A673 (cell line): ENCODE measurements around the gene NHEJ1. TPM values are rescaled to one million over a fixed set of nuclear protein-coding genes. Genes with fewer than 3 reads are reported as not detected.

Experiments
- BruUV-seq: library from RNA; stranded (reverse); fragments of 400-500 nt; replicated peaks from 2 replicates; lab custom pipeline; 2021; lab: Mats Ljungman, UMichigan
- CTCF ChIA-PET: fragments of 300-600 bp; sonication (Branson Sonifier 250); formaldehyde crosslinking; loops from one replicate; lab custom pipeline; 2022; ENCODE audit warnings: antibody characterized with exemption; lab: Charles Lee
- POLR2A ChIA-PET: fragments of 300-600 bp; sonication (Branson Sonifier 250); formaldehyde crosslinking; loops from one replicate; lab custom pipeline; 2022; ENCODE audit warnings: antibody characterized with exemption; ENCODE audit not compliant: low non-redundant PET; lab: Charles Lee
- DNase-seq: peaks from one replicate; pipeline ENCODE4 v3.0.0-alpha.2; 2015; ENCODE audit warnings: low spot score
- H3K27ac ChIP-seq: fragments of 200-600 bp; sonication (generic); 2 replicates; pipeline ENCODE4 v1.5.1; 2016; ENCODE audit warnings: mixed run types, low read depth, mild to moderate bottlenecking, mixed read lengths, antibody characterized with exemption, low read length; ENCODE audit not compliant: poor library complexity, severe bottlenecking
- H3K27me3 ChIP-seq: fragments of 200-600 bp; sonication (generic); replicated peaks from 2 replicates; pipeline ENCODE4 v1.6.1; 2017; ENCODE audit warnings: mixed run types, low read depth, mild to moderate bottlenecking, mixed read lengths, antibody characterized with exemption, low read length; ENCODE audit not compliant: insufficient read depth, poor library complexity
- H3K36me3 ChIP-seq: fragments of 200-600 bp; sonication (generic); 2 replicates; pipeline ENCODE4 v1.6.1; 2016; ENCODE audit warnings: mixed run types, mild to moderate bottlenecking, mixed read lengths, antibody characterized with exemption, low read length; ENCODE audit not compliant: insufficient read depth, poor library complexity, severe bottlenecking
- H3K4me1 ChIP-seq: fragments of 200-600 bp; sonication (generic); 2 replicates; pipeline ENCODE4 v1.6.1; 2017; ENCODE audit warnings: mixed run types, mild to moderate bottlenecking, mixed read lengths, antibody characterized with exemption, low read length; ENCODE audit not compliant: insufficient read depth, poor library complexity, severe bottlenecking
- H3K4me3 ChIP-seq: fragments of 200-600 bp; sonication (generic); 2 replicates; pipeline ENCODE4 v1.5.1; 2016; ENCODE audit warnings: low read depth, mixed run types, mild to moderate bottlenecking, mixed read lengths, low read length; ENCODE audit not compliant: poor library complexity, severe bottlenecking
- H3K9me3 ChIP-seq: fragments of 200-600 bp; sonication (generic); 2 replicates; pipeline ENCODE4 v1.6.1; 2016; ENCODE audit warnings: mixed run types, low read depth, mild to moderate bottlenecking, mixed read lengths, antibody characterized with exemption, low read length; ENCODE audit not compliant: poor library complexity, severe bottlenecking
- EZH2 ChIP-seq: fragments of 200-600 bp; sonication (generic); IDR thresholded peaks from 2 replicates; pipeline ENCODE4 v1.6.1; 2017; ENCODE audit warnings: borderline replicate concordance, low read depth, mild to moderate bottlenecking, mixed read lengths, antibody characterized with exemption, low read length; ENCODE audit not compliant: poor library complexity, severe bottlenecking
- intact Hi-C: fragments of 100-400 bp; cut with micrococcal nuclease; formaldehyde crosslinking; loops from one replicate; pipeline ENCODE4 v1.10.0; 2022; ENCODE audit not compliant: unreplicated experiment
- total RNA-seq: library from RNA; stranded (reverse); gene quantifications from 2 replicates; pipeline ENCODE4 v1.2.3, GENCODE V29; 2021
- TF ChIP-seq, protein P1 (sequence below): fragments of 300-800, 200-600 bp; sonication (generic); conservative IDR thresholded peaks from 2 replicates; pipeline ENCODE4 v1.5.1; 2017; ENCODE audit warnings: low read depth, mild to moderate bottlenecking, antibody characterized with exemption, low read length, moderate library complexity, mixed read lengths

The NHEJ1 gene
- total RNA-seq, 1 experiment from 2014 or later: 18.0 TPM

GRCh38 chr2:219125225-219125885 is 35.3 kb downstream of the NHEJ1 start:
- intact Hi-C loops: loop anchor here (10.0 kb wide), 1 partner anchor 251 kb away; no protein-coding TSS in a partner anchor
- ChIA-PET POLR2A (no interaction called here), CTCF (no interaction called here)
- BruUV-seq: no TSS peak
- Histone ChIP-seq H3K27me3 (no peaks in the 10 kb centered on the region), H3K4me3 (no peak overlapping the region), H3K36me3 (no peaks in the 10 kb centered on the region), H3K9me3 (no peaks in the 10 kb centered on the region), H3K27ac (no peak overlapping the region), H3K4me1 (peaks cover 21% of the 10 kb centered on the region)
- TF ChIP-seq EZH2: no peak
- TF ChIP-seq, protein P1, sequence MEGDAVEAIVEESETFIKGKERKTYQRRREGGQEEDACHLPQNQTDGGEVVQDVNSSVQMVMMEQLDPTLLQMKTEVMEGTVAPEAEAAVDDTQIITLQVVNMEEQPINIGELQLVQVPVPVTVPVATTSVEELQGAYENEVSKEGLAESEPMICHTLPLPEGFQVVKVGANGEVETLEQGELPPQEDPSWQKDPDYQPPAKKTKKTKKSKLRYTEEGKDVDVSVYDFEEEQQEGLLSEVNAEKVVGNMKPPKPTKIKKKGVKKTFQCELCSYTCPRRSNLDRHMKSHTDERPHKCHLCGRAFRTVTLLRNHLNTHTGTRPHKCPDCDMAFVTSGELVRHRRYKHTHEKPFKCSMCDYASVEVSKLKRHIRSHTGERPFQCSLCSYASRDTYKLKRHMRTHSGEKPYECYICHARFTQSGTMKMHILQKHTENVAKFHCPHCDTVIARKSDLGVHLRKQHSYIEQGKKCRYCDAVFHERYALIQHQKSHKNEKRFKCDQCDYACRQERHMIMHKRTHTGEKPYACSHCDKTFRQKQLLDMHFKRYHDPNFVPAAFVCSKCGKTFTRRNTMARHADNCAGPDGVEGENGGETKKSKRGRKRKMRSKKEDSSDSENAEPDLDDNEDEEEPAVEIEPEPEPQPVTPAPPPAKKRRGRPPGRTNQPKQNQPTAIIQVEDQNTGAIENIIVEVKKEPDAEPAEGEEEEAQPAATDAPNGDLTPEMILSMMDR: no peak
- DNase-seq: no peak

DNA sequence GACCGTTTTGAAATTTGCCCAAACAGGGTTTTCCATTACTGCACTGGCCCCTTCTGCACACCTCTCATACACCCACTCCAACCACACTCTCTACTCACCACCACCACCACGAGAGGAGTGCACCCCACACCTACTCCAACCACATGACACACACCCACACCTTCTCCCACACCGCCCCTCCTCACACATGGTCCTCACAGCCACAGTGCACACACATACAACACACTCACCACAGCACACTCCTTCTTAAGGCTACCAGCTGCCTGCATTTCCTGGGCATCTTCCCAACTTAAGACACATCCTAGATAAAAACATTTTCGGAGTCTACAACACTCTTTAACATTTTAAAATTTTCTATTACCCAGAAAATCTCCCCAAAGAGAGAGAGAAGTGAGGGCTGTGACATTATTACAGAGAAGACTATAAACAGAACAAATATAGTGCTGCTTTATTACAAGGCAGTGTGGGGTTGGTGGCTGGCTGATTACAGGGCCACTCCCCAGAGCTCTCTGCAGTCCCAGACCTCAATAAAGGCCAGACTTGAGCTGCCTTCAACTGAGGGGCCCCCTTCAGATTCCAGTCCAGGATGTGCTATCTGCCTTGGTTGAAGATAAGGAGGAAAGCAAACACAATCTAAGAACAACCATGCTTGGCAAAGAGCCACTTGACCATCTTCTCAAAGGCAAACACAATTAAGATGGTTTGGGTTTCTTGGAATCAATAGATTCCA is 36.1 kb downstream of the NHEJ1 start:
- Histone ChIP-seq H3K27me3 (no peaks in the 10 kb centered on the region), H3K36me3 (no peaks in the 10 kb centered on the region), H3K9me3 (no peaks in the 10 kb centered on the region), H3K4me1 (peaks cover 21% of the 10 kb centered on the region), H3K27ac (no peak overlapping the region), H3K4me3 (no peak overlapping the region)
- TF ChIP-seq, protein P1: no peak
- TF ChIP-seq EZH2: no peak
- intact Hi-C loops: loop anchor here (10.0 kb wide), 1 partner anchor 250 kb away; no protein-coding TSS in a partner anchor
- CTCF ChIA-PET: no interaction called here
- DNase-seq: no peak
- POLR2A ChIA-PET: no interaction called here
- BruUV-seq: no TSS peak

- no peak for TF ChIP-seq EZH2
- TF ChIP-seq, protein P1: no peak
- no peak overlapping the region for H3K4me3 ChIP-seq
- H3K36me3 ChIP-seq: no peaks in the 10 kb centered on the region
- H3K27ac ChIP-seq: no peak overlapping the region
- POLR2A ChIA-PET: no interaction called here
- no peak for DNase-seq
- H3K4me1 ChIP-seq: peaks cover 21% of the 10 kb centered on the region
- H3K9me3 ChIP-seq: no peaks in the 10 kb centered on the region
- CTCF ChIA-PET: interaction anchor here (0.7 kb wide), 1 partner anchor 94 kb away, joined by 3 read pairs; no protein-coding TSS in a partner anchor
- BruUV-seq: no TSS peak
- H3K27me3 ChIP-seq: no peaks in the 10 kb centered on the region
- intact Hi-C loops: loop anchor here (10.0 kb wide), 1 partner anchor 249 kb away; no protein-coding TSS in a partner anchor
Measured at GRCh38 chr2:219123356-219124135, 37.1 kb downstream of the NHEJ1 start.
